DMS153 treated with DMSO at 0.1 percent for 48 hours (cell line): Measurements from ENCODE around the gene CLIC4.
"Not testable (repeated sequence)": the region's sequence is repeated elsewhere in the genome, so short reads cannot be mapped to it uniquely, and the experiment has no call there.

Experiments
- DNase-seq: peaks from one replicate; lab custom pipeline; 2025; ENCODE audit not compliant: unreplicated experiment; lab: John Stamatoyannopoulos, UW

Gene CLIC4

DNA sequence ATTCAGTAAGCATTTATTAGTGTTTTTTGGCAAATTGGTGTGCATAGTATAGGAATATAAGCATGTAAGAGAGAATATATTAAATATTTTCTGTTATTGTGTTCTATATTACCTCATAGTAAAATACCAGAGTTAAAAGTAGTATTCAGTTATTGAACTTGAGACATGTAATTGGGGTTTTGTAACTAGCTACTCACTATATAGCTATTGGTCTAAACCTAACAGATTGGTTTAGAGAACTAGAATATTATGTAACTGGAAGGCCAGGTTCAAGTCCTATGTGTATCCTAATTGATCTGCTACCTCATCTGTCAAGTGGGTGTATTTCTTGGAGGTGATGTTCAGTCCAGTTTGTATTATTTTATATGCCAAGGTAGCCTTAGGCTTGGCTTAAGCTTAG, 26.3 kb downstream of the CLIC4 start:
- DNase-seq = no peak

DNA sequence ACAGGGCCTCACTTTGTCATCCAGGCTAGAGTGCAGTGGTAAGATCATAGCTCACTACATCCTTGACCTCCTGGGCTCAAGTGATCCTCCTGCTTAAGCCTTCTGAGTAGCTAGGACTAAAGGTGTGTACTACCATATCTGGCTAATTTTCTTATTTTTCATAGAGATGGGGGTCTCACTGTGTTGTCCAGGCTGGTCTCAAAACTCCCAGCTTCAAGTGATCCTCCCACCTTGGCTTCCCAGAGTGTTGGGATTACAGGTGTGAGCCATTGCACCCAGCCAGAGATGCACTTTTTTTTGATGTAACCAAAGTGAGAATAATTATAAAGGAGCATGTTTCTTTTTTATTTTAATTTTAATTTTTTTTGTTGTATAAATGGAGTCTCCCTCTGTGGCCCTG, 28.4 kb downstream of the CLIC4 start:
- DNase-seq = no peak

- no peak for DNase-seq
Measured at GRCh38 chr1:24775348-24775747, 30.1 kb downstream of the CLIC4 start.

- DNase-seq = no peak
Measured at GRCh38 chr1:24775916-24776315, 30.7 kb downstream of the CLIC4 start.

- DNase-seq = no peak
Measured at GRCh38 chr1:24776821-24777220, 31.6 kb downstream of the CLIC4 start.

- no peak for DNase-seq
Measured at GRCh38 chr1:24778141-24778540, 32.9 kb downstream of the CLIC4 start.

DNA sequence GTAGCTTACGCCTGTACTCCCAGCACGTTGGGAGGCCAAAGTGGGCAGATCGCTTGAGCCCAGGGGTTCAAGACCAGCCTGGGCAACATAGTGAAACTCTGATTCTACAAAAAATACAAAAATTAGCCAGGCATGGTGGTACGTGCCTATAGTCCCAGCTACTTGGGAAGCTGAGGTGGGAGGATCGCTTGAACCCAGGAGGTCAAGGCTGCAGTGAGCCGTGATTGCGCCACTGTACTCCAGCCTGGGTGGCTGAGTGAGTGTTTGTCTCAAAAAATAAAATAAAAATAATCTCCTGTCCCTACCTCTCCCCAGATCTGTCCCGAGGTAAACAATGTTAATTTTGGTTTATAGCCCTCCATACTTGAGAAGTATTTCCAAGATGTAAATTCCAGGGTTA, 34.0 kb downstream of the CLIC4 start:
- not testable (repeated sequence) for DNase-seq

GRCh38 chr1:24779689-24780464, 34.6 kb downstream of the CLIC4 start:
- DNase-seq = no peak

- not testable (repeated sequence) for DNase-seq
Measured at GRCh38 chr1:24780626-24781025, 35.4 kb downstream of the CLIC4 start.

DNA sequence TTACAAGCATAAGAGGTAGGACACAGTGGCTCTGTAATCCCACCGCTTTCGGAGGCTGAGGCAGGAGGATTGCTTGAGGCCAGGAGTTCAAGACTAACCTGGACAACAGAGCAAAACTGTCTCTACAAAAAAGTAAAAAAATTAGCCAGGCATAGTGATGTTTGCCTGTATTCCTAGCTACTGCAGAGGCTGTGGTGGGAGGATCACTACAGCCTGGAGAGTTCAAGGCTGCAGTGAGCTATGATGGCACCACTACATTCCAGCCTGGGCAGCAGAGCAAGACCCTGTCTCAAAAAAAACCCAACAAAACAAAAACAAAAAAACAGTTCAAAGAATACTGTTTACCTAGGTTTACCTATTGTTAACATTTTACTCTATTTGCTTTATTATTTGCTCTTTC, 37.4 kb downstream of the CLIC4 start:
- no peak for DNase-seq

- no peak for DNase-seq
Measured at GRCh38 chr1:24783713-24784112, 38.5 kb downstream of the CLIC4 start.

DNA sequence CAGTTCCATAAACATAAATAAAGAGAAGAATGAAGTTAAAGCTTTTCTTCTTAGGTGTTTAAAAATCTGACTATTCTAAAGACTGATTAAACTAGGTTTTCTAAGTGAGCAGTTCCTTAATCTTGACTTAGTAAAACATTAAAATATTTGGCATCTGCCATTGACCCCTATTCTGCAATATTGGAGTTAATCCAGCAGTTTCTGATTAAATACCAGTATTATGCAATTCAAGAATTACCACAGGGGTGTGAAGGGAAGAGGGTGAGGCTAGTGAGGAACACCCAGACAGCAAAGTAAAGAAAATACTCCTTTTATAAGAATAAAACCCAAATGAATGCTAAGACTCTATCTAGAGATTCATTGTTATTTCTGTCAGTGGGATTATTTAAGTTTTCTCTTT, 40.9 kb downstream of the CLIC4 start:
- no peak for DNase-seq

- DNase-seq = no peak
Measured at GRCh38 chr1:24790490-24790889, 45.2 kb downstream of the CLIC4 start.

DNA sequence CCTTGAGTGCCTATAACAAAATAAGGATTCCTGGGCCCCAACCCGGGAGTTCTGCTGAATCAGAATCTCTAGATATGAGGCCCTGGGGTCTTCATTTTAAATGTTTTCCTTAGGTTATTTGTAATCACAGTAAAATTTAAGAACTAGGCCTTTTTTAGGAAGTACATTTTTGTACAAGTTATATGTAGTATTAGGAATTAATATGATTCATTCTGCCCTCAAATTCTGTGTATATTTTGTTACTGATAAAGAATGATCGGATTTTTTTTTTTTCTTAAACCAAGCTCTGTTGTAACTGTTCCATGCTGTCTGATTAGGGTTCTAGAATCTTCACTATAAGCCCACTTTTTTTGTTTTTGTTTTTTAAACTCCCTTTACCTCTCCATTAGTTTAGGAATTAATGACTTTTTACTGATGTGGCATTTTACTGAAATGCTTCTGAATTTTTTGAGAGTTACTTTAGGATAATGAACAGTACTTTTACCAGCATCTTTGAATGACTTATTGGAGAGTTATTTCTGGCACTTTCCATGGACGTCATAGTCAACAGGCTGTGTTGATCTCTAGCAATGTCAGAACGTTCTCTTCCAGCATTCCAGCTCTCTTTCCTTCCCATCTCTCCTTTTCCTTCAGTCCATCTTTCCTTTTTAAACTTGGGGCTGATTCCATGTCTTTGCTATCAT, 48.3 kb downstream of the CLIC4 start:
- no peak for DNase-seq

DNA sequence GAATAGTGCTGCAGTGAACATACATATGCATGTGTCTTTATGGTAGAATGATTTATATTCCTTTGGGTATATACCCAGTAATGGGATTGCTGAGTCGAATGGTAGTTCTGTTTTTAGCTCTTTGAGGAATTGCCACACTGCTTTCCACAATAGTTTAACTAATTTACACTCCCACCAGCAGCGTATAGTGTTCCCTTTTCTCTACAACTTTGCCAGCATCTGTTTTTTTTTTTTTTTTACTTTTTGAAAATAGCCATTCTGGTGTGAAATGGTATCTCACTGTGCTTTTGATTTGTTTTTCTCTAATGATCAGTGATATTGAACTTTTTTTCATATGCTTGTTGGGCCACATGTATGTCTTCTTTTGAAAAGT, 48.9 kb downstream of the CLIC4 start:
- not testable (repeated sequence) for DNase-seq

DNA sequence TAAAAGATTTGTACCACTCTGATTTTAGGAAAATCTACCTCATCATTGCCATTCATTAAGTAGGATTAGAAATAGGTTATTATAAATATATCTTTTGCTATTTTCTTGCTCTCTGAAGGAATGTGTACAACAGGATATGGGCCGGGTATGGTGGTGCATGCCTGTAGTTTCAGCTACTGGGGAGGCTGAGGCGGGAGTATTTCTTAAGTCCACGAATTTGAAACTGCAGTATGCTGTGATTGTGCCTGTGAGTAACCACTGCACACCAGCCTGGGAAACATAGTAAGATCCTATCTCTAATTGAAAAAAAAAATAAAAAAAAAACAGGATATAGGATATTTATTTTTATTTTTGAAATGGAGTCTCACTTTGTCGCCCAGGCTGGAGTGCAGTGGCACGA, 50.0 kb downstream of the CLIC4 start:
- DNase-seq = no peak

GRCh38 chr1:24796524-24796923, 51.3 kb downstream of the CLIC4 start:
- no peak for DNase-seq

- DNase-seq = not testable (repeated sequence)
Measured at GRCh38 chr1:24799242-24799641, 54.0 kb downstream of the CLIC4 start.

GRCh38 chr1:24801176-24801575, 55.9 kb downstream of the CLIC4 start:
- no peak for DNase-seq

- DNase-seq = no peak
Measured at GRCh38 chr1:24803220-24803619, 58.0 kb downstream of the CLIC4 start.

DNA sequence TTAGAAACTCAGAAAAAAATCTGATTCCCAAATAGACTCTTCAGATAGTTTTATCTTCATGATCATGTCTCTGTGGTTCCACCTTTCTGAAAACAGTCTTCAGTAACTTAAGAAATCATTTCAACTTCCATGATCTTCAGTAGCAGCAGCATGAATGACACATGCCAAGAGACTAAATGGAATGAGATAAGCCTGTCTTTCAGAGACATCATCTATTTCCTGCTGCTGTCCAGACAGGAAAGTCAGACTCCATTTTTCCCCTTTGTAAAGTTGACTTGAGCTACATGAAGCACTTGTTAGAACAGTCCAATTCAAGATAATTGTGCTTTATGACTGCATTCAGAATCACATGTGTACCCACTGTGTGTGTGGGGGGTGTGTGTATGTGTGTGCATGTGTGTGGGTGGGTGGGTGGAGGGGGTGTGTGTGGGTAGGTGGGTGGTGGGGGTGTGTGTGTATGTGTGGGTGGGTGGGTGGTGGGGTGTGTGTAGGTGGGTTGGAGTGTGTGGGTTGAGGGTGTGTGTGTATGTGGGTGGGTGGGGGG, 58.8 kb downstream of the CLIC4 start:
- no peak for DNase-seq

DNA sequence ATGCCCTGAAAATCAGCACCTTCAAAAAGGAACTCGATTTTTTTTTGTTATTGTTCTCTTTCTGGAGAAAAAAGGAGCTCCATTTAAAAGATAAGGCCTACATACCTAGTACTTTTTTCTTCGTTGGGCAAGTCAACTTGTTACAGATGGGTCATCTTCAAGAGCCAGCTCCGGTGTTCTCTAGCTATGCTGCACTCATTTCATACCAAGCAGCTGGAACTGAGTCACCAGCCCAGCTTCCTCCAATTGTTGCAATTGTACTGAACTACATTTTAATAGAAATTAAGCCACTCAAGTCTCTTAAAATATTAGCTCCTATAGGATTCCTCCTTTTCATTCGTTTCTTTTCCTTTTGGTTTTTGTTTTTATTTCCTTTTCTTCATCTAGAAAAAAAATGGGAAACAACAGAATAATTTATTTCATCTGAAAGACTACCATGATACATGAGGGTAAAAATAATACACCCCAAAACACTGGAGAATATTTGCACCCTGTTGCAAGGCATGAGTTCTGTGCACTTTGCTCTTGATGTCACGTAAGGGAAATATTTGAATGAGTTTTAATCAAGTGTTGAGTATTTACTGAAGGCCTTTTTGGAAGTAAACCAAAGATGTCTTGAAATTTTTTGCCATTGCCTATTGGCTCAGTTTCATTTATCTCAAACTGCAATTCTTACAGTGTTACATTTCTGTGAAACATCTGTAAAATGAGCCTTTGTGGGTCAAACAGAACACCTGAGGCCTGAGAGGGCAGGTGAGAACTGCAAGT, 60.5 kb downstream of the CLIC4 start:
- DNase-seq = no peak
